HepG2 (cell line): Measurements from ENCODE around the gene NR3C2. TPM values are rescaled to one million over a fixed set of nuclear protein-coding genes. Genes with fewer than 3 reads are reported as not detected.

Source experiments
- ATAC-seq: fragments of 200-7000 bp; cut with Tn5 transposase; 3 replicates; pipeline ENCODE4 v1.9.1; 2020; ENCODE audit warnings: mild to moderate bottlenecking, moderate library complexity
- BruUV-seq: library from RNA; stranded (reverse); fragments of 400-500 nt; replicated peaks from 2 replicates; lab custom pipeline; 2021; lab: Mats Ljungman, UMichigan
- CTCF ChIA-PET: fragments of 300-600 bp; formaldehyde crosslinking; extraction: SDS; loops from one replicate; lab custom pipeline; 2021; ENCODE audit warnings: low total read pairs, inconsistent platforms, low intra/inter-chr PET ratio; lab: Yijun Ruan, JAX
- POLR2A ChIA-PET: fragments of 350-600 bp; sonication (Branson Sonifier 250); formaldehyde crosslinking; loops from one replicate; lab custom pipeline; 2020; ENCODE audit warnings: antibody characterized with exemption, inconsistent platforms; lab: Yijun Ruan, JAX
- DNase-seq: peaks from one replicate; pipeline ENCODE4 v3.0.0-alpha.2; 2015; ENCODE audit warnings: low spot score
- FAIRE-seq: peaks from 3 replicates; lab custom pipeline; 2011; peaks lifted over from hg19 to GRCh38; lab: Jason Lieb, UNC
- H2AFZ ChIP-seq: one replicate; pipeline ENCODE4 v1.6.1; 2011; ENCODE audit warnings: low read length, inconsistent platforms
- H3K27ac ChIP-seq: fragments of 300-600 bp; 3 replicates; pipeline ENCODE4 v1.8.0; 2011; ENCODE audit warnings: mixed run types, mild to moderate bottlenecking, mixed read lengths, low read length, inconsistent platforms; ENCODE audit not compliant: insufficient read depth; ENCODE audit errors: extremely low read length
- H3K27me3 ChIP-seq, 2 experiments: fragments of 200-600 bp in 1 of 2; 2 replicates in 1 of 2; 3 replicates in 1 of 2; pipeline versions ENCODE4 v1.6.0 to v1.8.0; 2011; ENCODE audit warnings: low read length in 2 of 2, mild to moderate bottlenecking in 2 of 2, moderate library complexity in 2 of 2, inconsistent platforms in 1 of 2; ENCODE audit not compliant: insufficient read depth in 2 of 2, control insufficient read depth in 1 of 2
- H3K36me3 ChIP-seq, 2 experiments: fragments of 200-600 bp in 1 of 2; replicated peaks in 1 of 2; 2 replicates in 1 of 2; 3 replicates in 1 of 2; pipeline versions ENCODE4 v1.5.1 to v1.8.0; 2011; ENCODE audit warnings: low read length in 2 of 2, inconsistent platforms in 1 of 2; ENCODE audit not compliant: insufficient read depth in 2 of 2, control insufficient read depth in 1 of 2
- H3K4me1 ChIP-seq: 2 replicates; pipeline ENCODE4 v1.5.1; 2012; ENCODE audit warnings: low read length, inconsistent platforms; ENCODE audit not compliant: insufficient read depth
- H3K4me2 ChIP-seq: 2 replicates; pipeline ENCODE4 v1.6.0; 2011; ENCODE audit warnings: low read depth, low read length, inconsistent platforms
- H3K4me3 ChIP-seq, 3 experiments: fragments of 200-600 bp in 1 of 3; sonication (generic), shearing (Covaris generic) in 1 of 3; replicated peaks in 1 of 3; 2 replicates each; pipeline ENCODE4 v1.5.1; 2011 to 2016; ENCODE audit warnings: low read length in 3 of 3, inconsistent platforms in 2 of 3, low read depth in 2 of 3, mild to moderate bottlenecking in 2 of 3, control low read depth in 1 of 3, mixed read lengths in 1 of 3; ENCODE audit not compliant: insufficient read depth in 1 of 3
- H3K79me2 ChIP-seq: one replicate; pipeline ENCODE4 v1.6.1; 2011; ENCODE audit warnings: low read length, inconsistent platforms; ENCODE audit not compliant: insufficient read depth
- H3K9ac ChIP-seq: 2 replicates; pipeline ENCODE4 v1.6.0; 2011; ENCODE audit warnings: mild to moderate bottlenecking, low read depth, low read length, inconsistent platforms; ENCODE audit not compliant: insufficient read depth
- H3K9me3 ChIP-seq: 2 replicates; pipeline ENCODE4 v1.5.1; 2012; ENCODE audit warnings: mild to moderate bottlenecking, low read length
- H4K20me1 ChIP-seq: 2 replicates; pipeline ENCODE4 v1.6.0; 2011; ENCODE audit warnings: inconsistent platforms, mild to moderate bottlenecking, low read length, moderate library complexity; ENCODE audit not compliant: insufficient read depth
- ATF7-NPFF ChIP-seq: sonication (generic); formaldehyde crosslinking; IDR thresholded peaks from 2 replicates; pipeline ENCODE4 v1.8.1; 2023; ENCODE audit warnings: mild to moderate bottlenecking, low read depth, missing genetic modification reagents, moderate library complexity
- CBFB ChIP-seq: sonication (generic); formaldehyde crosslinking; IDR thresholded peaks from 2 replicates; pipeline ENCODE4 v1.4.0; 2020; ENCODE audit warnings: missing genetic modification reagents
- KLF15 ChIP-seq: sonication (generic); formaldehyde crosslinking; IDR thresholded peaks from 2 replicates; pipeline ENCODE4 v1.8.1; 2023; ENCODE audit warnings: borderline replicate concordance, mild to moderate bottlenecking, inconsistent platforms, missing genetic modification reagents, mixed read lengths
- MBD4 ChIP-seq: IDR thresholded peaks from 2 replicates; pipeline ENCODE4 v1.6.1; 2012; ENCODE audit warnings: low read length, inconsistent platforms, borderline replicate concordance
- RERE ChIP-seq: IDR thresholded peaks from 2 replicates; pipeline ENCODE4 v1.6.1; 2016; ENCODE audit warnings: low read depth, missing genetic modification reagents, missing compliant biosample characterization
- REXO4 ChIP-seq: sonication (generic); formaldehyde crosslinking; IDR thresholded peaks from 2 replicates; pipeline ENCODE4 v1.8.0; 2022; ENCODE audit warnings: missing genetic modification reagents, mild to moderate bottlenecking, borderline replicate concordance
- SP1 ChIP-seq, 2 experiments: fragments of 450-650 bp in 1 of 2; sonication (generic) in 1 of 2; formaldehyde crosslinking in 1 of 2; IDR thresholded peaks; 2 replicates each; pipeline versions ENCODE4 v1.4.0 to v1.6.1; 2016 to 2020; ENCODE audit warnings: missing genetic modification reagents in 1 of 2
- SP4 ChIP-seq: sonication (generic); formaldehyde crosslinking; IDR thresholded peaks from 2 replicates; pipeline ENCODE4 v1.8.1; 2023; ENCODE audit warnings: mild to moderate bottlenecking, missing genetic modification reagents
- TBX2 ChIP-seq: sonication (generic); formaldehyde crosslinking; IDR thresholded peaks from 2 replicates; pipeline ENCODE4 v1.5.0; 2020; ENCODE audit warnings: missing genetic modification reagents, mild to moderate bottlenecking, borderline replicate concordance
- TBX3 ChIP-seq: fragments of 450-650 bp; IDR thresholded peaks from 2 replicates; pipeline ENCODE4 v1.6.1; 2017; ENCODE audit warnings: antibody characterized with exemption, mild to moderate bottlenecking, inconsistent platforms, borderline replicate concordance
- TCF7 ChIP-seq: sonication (generic); IDR thresholded peaks from 2 replicates; pipeline ENCODE4 v1.6.1; 2016; ENCODE audit warnings: antibody characterized with exemption, low read depth
- U2AF1 ChIP-seq: fragments of 200-400 bp; formaldehyde crosslinking; optimal IDR thresholded peaks from 2 replicates; pipeline ENCODE3; 2017; ENCODE audit warnings: mild to moderate bottlenecking, low read depth, low read length
- ZMYM2 ChIP-seq: sonication (generic); formaldehyde crosslinking; IDR thresholded peaks from 2 replicates; pipeline ENCODE4 v1.8.0; 2022; ENCODE audit warnings: mild to moderate bottlenecking, missing genetic modification reagents
- ZNF138 ChIP-seq: sonication (generic); formaldehyde crosslinking; IDR thresholded peaks from 2 replicates; pipeline ENCODE4 v1.5.0; 2020; ENCODE audit warnings: mild to moderate bottlenecking, low read depth, missing genetic modification reagents
- ZNF451 ChIP-seq: sonication (generic); formaldehyde crosslinking; IDR thresholded peaks from 2 replicates; pipeline ENCODE4 v1.5.0; 2020; ENCODE audit warnings: mild to moderate bottlenecking, missing genetic modification reagents
- ZNF614 ChIP-seq: IDR thresholded peaks from 2 replicates; pipeline ENCODE4 v1.6.1; 2018; ENCODE audit warnings: missing biosample characterization, missing genetic modification reagents, inconsistent platforms, borderline replicate concordance
- ZNF615 ChIP-seq: sonication (generic); formaldehyde crosslinking; IDR thresholded peaks from 2 replicates; pipeline ENCODE4 v1.5.0; 2020; ENCODE audit warnings: mild to moderate bottlenecking, missing genetic modification reagents, borderline replicate concordance
- ZNF777 ChIP-seq: sonication (generic); formaldehyde crosslinking; IDR thresholded peaks from 2 replicates; pipeline ENCODE4 v1.4.0; 2020; ENCODE audit warnings: missing genetic modification reagents
- ZNF790 ChIP-seq: sonication (generic); formaldehyde crosslinking; IDR thresholded peaks from 2 replicates; pipeline ENCODE4 v1.8.0; 2022; ENCODE audit warnings: missing genetic modification reagents, mild to moderate bottlenecking, borderline replicate concordance
- WGBS: methylation state at CpG from one replicate; pipeline ENCODE4 v1.1.6; 2017; ENCODE audit warnings: low lambda C conversion rate; 5-methylcytosine and 5-hydroxymethylcytosine counted together
- in situ Hi-C: cut with HindIII; loops from 2 replicates; pipeline ENCODE4 v1.10.0; 2017; ENCODE audit warnings: low pct_unique_long_range_greater_than_20kb; ENCODE audit not compliant: extremely low pct_ligation_motif_present
- intact Hi-C: fragments of 100-400 bp; cut with micrococcal nuclease; formaldehyde crosslinking; loops from one replicate; pipeline ENCODE4 v1.10.0; 2022; ENCODE audit not compliant: unreplicated experiment
- polyA plus RNA-seq, 8 experiments: library from polyadenylated mRNA; depleted of rRNA in 3 of 8; stranded (reverse) in 7 of 8; unstranded in 1 of 8; fragments of >200 nt; fragmentation: Illumina TruSeq in 4 of 8; extraction: Trizol in 4 of 8; gene quantifications; 2 replicates each; pipeline versions ENCODE4 v1.2.1 to v1.2.3, GENCODE V29; 2011 to 2016; ENCODE audit warnings: low read depth in 4 of 8, missing spikeins in 1 of 8, mixed read lengths in 1 of 8; ENCODE audit not compliant: insufficient read depth in 1 of 8
- total RNA-seq, 5 experiments: library from RNA; depleted of rRNA; stranded (reverse); fragments of >200 nt; fragmentation: Illumina TruSeq; extraction: Trizol; gene quantifications; 2 replicates each; pipeline ENCODE4 v1.2.3, GENCODE V29; 2016; ENCODE audit warnings: low read depth in 1 of 5

Gene NR3C2
- total and polyA plus RNA-seq, 2 of the 13 experiments (the other 11 are each of a cell fraction or from before 2014, with no cell fraction given) = 0.26 to 0.46 TPM

- ATAC-seq (no peak), DNase-seq (no peak), FAIRE-seq (no peak)
- H3K9ac ChIP-seq = no peak overlapping the region
- TF ChIP-seq ZNF615 (CRISPR knock-in tag) = no peak
- TF ChIP-seq SP1 (IDR thresholded peaks at IDR 0.05) = no peak
- TF ChIP-seq SP1 (CRISPR knock-in tag; IDR thresholded peaks at IDR 0.05) = no peak
- TF ChIP-seq MBD4 = no peak
- TF ChIP-seq TCF7 = no peak
- no peak for TF ChIP-seq CBFB (CRISPR knock-in tag)
- TF ChIP-seq ZNF790 = no peak
- no peak for TF ChIP-seq ZNF614 (CRISPR knock-in tag)
- no peak for TF ChIP-seq ZNF777 (CRISPR knock-in tag)
- no peak for TF ChIP-seq ZMYM2 (CRISPR knock-in tag)
- TF ChIP-seq RERE = no peak
- TF ChIP-seq ZNF451 (CRISPR knock-in tag) = no peak
- TF ChIP-seq SP4 (CRISPR knock-in tag) = no peak
- no peak for TF ChIP-seq REXO4
- no peak for TF ChIP-seq ATF7-NPFF (CRISPR knock-in tag)
- TF ChIP-seq TBX2 = no peak
- TF ChIP-seq KLF15 (CRISPR knock-in tag) = no peak
- no peak for TF ChIP-seq U2AF1
- TF ChIP-seq TBX3 = no peak
- no peak for TF ChIP-seq ZNF138 (CRISPR knock-in tag)
- no peak overlapping the region for H3K27ac ChIP-seq
- H3K79me2 ChIP-seq = no peaks in the 10 kb centered on the region
- ChIA-PET POLR2A (no interaction called here), CTCF (no interaction called here)
- H3K27me3 ChIP-seq = no peaks in the 10 kb centered on the region
- no TSS peak for BruUV-seq
- H3K36me3 ChIP-seq = no peaks in the 10 kb centered on the region
- no peak overlapping the region for H3K4me3 ChIP-seq
- H4K20me1 ChIP-seq = no peaks in the 10 kb centered on the region
- intact Hi-C loops = no loop called here
- in situ Hi-C loops = no loop called here
- no peak overlapping the region for H3K4me2 ChIP-seq
- no peaks in the 10 kb centered on the region for H3K9me3 ChIP-seq
- no peak overlapping the region for H2AFZ ChIP-seq
- WGBS = 48% methylated on average over 1 of the region's 1 CpG
- no peaks in the 10 kb centered on the region for H3K4me1 ChIP-seq
Observed at GRCh38 chr4:148196164-148196563, 246.1 kb downstream of the NR3C2 start.
